OCI-LY1 (cell line): ENCODE results near the gene NTHL1.

Experiments used
- H2AFZ ChIP-seq: fragments of 200-600 bp; sonication (generic), shearing (Covaris generic); 2 replicates; pipeline ENCODE4 v1.6.0; 2014; ENCODE audit warnings: antibody characterized with exemption, mild to moderate bottlenecking, low read length
- H3F3A ChIP-seq: fragments of 200-600 bp; sonication (generic), shearing (Covaris generic); 2 replicates; pipeline ENCODE4 v1.6.0; 2014; ENCODE audit warnings: mild to moderate bottlenecking, antibody characterized with exemption, low read length, moderate library complexity; ENCODE audit not compliant: insufficient read depth
- H3K27ac ChIP-seq: fragments of 200-600 bp; sonication (generic); 2 replicates; pipeline ENCODE4 v1.5.1; 2014; ENCODE audit warnings: low read length, mixed run types, mild to moderate bottlenecking, low read depth; ENCODE audit not compliant: poor library complexity, severe bottlenecking
- H3K27me3 ChIP-seq: fragments of 200-600 bp; sonication (generic); 2 replicates; pipeline ENCODE4 v1.6.0; 2014; ENCODE audit warnings: antibody characterized with exemption, mild to moderate bottlenecking, low read length, moderate library complexity; ENCODE audit not compliant: insufficient read depth
- H3K36me3 ChIP-seq: fragments of 200-600 bp; sonication (generic); 2 replicates; pipeline ENCODE4 v1.6.1; 2014; ENCODE audit warnings: mild to moderate bottlenecking, antibody characterized with exemption, low read length, moderate library complexity, mixed read lengths; ENCODE audit not compliant: insufficient read depth
- H3K4me1 ChIP-seq: fragments of 200-600 bp; sonication (generic); 2 replicates; pipeline ENCODE4 v1.5.1; 2014; ENCODE audit warnings: mild to moderate bottlenecking, low read length, moderate library complexity; ENCODE audit not compliant: insufficient read depth, severe bottlenecking
- H3K4me2 ChIP-seq: fragments of 200-600 bp; sonication (generic), shearing (Covaris generic); 2 replicates; pipeline ENCODE4 v1.6.1; 2014; ENCODE audit warnings: low read length
- H3K4me3 ChIP-seq: fragments of 200-600 bp; sonication (generic); 2 replicates; pipeline ENCODE4 v1.5.1; 2014; ENCODE audit warnings: low read length, low read depth, mild to moderate bottlenecking, mixed read lengths; ENCODE audit not compliant: poor library complexity, severe bottlenecking
- H3K79me2 ChIP-seq: fragments of 200-600 bp; shearing (Covaris generic); 2 replicates; pipeline ENCODE4 v1.6.1; 2016; ENCODE audit warnings: mixed run types, low read length, mixed read lengths; ENCODE audit not compliant: insufficient read depth
- H3K9ac ChIP-seq: fragments of 200-600 bp; sonication (generic), shearing (Covaris generic); 2 replicates; pipeline ENCODE4 v1.6.1; 2014; ENCODE audit warnings: mild to moderate bottlenecking, low read length, mixed read lengths
- H3K9me2 ChIP-seq: fragments of 200-600 bp; sonication (generic), shearing (Covaris generic); 2 replicates; pipeline ENCODE4 v1.6.1; 2014; ENCODE audit warnings: low read depth, mild to moderate bottlenecking, low read length, mixed read lengths
- H3K9me3 ChIP-seq: fragments of 200-600 bp; shearing (Covaris generic); 2 replicates; pipeline ENCODE4 v1.6.1; 2014; ENCODE audit warnings: low read length, mixed read lengths
- H4K20me1 ChIP-seq: fragments of 200-600 bp; sonication (generic), shearing (Covaris generic); 2 replicates; pipeline ENCODE4 v1.6.0; 2016; ENCODE audit warnings: mild to moderate bottlenecking, low read length; ENCODE audit not compliant: insufficient read depth
- EZH2 ChIP-seq: fragments of 200-600 bp; sonication (generic), shearing (Covaris generic); IDR thresholded peaks from 2 replicates; pipeline ENCODE4 v1.8.0; 2017; ENCODE audit warnings: borderline replicate concordance, mixed run types, mild to moderate bottlenecking, antibody characterized with exemption, low read length, moderate library complexity, mixed read lengths
- TF ChIP-seq, protein P1 (sequence below): fragments of 200-600 bp; sonication (generic), shearing (Covaris generic); IDR thresholded peaks from 2 replicates; pipeline ENCODE4 v1.5.1; 2017; ENCODE audit warnings: mild to moderate bottlenecking, antibody characterized with exemption, low read length, moderate library complexity, mixed read lengths

Gene NTHL1

DNA sequence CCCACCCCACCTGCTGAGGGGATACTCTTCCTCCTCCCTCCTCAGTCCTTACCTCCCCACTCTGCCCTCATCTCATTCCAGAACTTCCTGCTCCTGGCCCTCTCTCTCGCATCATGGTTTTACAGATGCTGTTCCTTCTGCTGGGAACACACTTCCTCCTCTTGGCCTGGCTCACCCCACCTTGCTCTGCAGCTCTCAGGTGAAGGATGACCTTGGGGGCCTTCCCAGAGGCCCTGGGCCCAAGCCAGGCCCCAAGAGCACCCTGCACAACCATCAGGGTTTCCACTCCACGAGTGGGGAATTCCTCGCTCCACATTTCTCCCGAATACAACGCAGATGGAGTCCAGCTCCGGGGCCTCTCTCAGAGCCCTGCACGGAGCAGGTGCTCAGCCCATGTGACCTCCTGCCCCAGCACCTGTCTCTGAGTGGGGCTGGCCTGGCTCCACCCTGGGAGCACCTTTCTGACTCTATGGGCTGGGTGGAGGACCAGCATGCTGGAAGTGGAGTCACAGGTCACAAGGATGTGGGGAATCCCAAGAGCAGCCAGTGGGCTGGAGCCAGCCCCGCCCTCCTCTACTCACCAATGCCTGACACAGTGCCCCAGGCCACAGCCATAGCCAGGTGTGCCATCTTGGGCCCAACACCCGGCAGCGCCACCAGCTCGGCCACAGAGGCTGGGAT lies 4.5 kb downstream of the NTHL1 start:
- TF ChIP-seq EZH2 = no peak
- TF ChIP-seq, protein P1, sequence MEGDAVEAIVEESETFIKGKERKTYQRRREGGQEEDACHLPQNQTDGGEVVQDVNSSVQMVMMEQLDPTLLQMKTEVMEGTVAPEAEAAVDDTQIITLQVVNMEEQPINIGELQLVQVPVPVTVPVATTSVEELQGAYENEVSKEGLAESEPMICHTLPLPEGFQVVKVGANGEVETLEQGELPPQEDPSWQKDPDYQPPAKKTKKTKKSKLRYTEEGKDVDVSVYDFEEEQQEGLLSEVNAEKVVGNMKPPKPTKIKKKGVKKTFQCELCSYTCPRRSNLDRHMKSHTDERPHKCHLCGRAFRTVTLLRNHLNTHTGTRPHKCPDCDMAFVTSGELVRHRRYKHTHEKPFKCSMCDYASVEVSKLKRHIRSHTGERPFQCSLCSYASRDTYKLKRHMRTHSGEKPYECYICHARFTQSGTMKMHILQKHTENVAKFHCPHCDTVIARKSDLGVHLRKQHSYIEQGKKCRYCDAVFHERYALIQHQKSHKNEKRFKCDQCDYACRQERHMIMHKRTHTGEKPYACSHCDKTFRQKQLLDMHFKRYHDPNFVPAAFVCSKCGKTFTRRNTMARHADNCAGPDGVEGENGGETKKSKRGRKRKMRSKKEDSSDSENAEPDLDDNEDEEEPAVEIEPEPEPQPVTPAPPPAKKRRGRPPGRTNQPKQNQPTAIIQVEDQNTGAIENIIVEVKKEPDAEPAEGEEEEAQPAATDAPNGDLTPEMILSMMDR = no peak
- no peak overlapping the region for H2AFZ ChIP-seq
- no peaks in the 10 kb centered on the region for H3F3A ChIP-seq
- peaks cover 12% of the 10 kb centered on the region; the same call in 1 of the 2 replicates for H3K36me3 ChIP-seq
- no peaks in the 10 kb centered on the region for H3K9me2 ChIP-seq
- H3K27me3 ChIP-seq = no peaks in the 10 kb centered on the region; the same call in 1 of the 2 replicates
- H3K4me2 ChIP-seq = no peak overlapping the region
- peaks cover 15% of the 10 kb centered on the region for H3K4me1 ChIP-seq
- no peaks in the 10 kb centered on the region for H3K9me3 ChIP-seq
- no peak overlapping the region for H3K27ac ChIP-seq
- no peak overlapping the region for H3K9ac ChIP-seq
- no peaks in the 10 kb centered on the region for H3K79me2 ChIP-seq
- no peak overlapping the region for H3K4me3 ChIP-seq
- H4K20me1 ChIP-seq = no peaks in the 10 kb centered on the region

DNA sequence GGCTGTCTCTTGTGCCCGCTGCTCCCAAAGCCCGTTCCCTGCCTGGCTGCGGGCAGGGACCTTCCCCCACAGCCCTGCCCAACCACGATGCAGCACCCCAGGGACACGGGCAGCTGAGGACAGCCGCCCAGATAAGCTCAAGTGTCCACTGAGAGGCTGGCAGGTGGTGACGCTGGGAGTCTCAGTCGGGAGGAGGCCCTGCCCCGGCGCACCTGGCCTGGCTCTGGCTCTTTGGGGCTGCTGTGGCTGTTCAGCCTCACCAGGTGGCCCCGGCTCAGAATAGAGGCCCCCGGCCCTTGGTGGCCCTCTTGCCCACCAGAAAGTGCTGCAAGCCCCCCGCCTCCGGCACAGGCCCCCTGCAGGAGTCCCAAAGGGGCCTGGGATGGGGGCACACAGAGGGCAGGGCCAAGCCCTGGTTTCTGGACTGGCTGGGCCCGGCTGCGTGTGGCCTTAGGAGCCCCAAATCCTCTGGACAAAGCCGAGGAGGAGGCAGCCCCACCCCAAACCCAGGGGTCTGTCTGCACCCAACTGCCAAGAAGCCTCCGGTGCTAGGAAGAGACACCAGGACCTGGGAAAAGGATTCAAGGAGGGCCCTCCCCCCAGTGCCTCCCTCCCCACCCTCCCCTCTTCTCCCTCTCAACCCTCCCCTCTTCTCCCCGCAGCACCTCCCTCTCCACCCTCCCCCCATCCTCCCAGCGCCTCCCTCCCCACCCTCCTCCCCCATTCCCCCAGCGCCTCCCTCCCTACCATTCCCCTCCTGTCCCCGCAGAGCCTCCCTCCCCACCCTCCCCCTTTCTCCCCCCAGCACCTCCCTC lies 5.3 kb downstream of the NTHL1 start:
- no peak overlapping the region for H2AFZ ChIP-seq
- H3K4me2 ChIP-seq = no peak overlapping the region
- H3K27ac ChIP-seq = no peak overlapping the region
- peaks cover 12% of the 10 kb centered on the region; the same call in 1 of the 2 replicates for H3K36me3 ChIP-seq
- peaks cover 15% of the 10 kb centered on the region for H3K4me1 ChIP-seq
- no peaks in the 10 kb centered on the region for H3K9me2 ChIP-seq
- TF ChIP-seq, protein P1 = no peak
- TF ChIP-seq EZH2 = no peak
- no peaks in the 10 kb centered on the region for H3K9me3 ChIP-seq
- H3K27me3 ChIP-seq = peaks cover 3% of the 10 kb centered on the region
- no peaks in the 10 kb centered on the region for H3F3A ChIP-seq
- no peak overlapping the region for H3K4me3 ChIP-seq
- no peak overlapping the region for H3K9ac ChIP-seq
- H3K79me2 ChIP-seq = no peaks in the 10 kb centered on the region
- H4K20me1 ChIP-seq = no peaks in the 10 kb centered on the region

DNA sequence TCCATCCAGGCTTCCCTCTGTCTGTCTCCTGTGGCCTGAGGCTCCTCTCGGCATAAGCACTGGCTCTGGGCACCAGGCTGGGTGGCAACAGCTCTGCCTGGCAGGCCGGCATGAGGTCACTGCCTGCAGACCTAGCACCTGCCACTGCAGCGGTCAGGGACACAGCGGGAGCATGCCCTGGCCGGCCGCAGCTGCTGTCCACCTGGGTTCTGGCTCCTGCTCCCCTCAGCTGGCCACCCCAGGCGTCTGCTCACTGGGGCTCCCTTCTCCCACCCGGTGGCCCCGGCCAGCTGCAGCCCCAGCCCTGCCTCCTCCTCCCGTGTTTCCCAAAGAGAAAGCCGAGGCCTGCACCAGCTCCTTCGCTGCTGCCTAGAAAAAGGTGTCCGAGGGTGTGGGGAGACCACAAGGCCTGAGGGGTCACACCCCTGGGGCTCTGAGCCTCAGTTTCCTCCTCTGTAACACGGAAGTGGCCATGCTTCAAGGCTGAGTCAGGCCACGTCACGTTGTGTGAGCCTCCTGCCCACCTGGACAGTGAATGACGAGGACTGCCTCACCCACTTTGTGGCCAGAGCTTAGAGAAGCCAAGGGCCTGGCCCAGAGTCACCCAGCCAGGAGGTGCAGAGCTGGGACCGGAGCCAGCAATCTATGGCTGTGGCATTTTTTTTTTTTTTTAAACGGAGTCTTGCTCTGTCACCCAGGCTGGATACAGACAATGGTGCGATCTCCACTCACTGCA lies 6.7 kb downstream of the NTHL1 start:
- Histone ChIP-seq H3K9ac (no peak overlapping the region), H3K27ac (no peak overlapping the region), H3K4me2 (no peak overlapping the region)

More for the DNA sequence above, 6.7 kb downstream of the NTHL1 start:
- H3K36me3 ChIP-seq = peaks cover 12% of the 10 kb centered on the region; the same call in 1 of the 2 replicates
- no peaks in the 10 kb centered on the region for H3F3A ChIP-seq
- H3K9me3 ChIP-seq = no peaks in the 10 kb centered on the region
- peaks cover 12% of the 10 kb centered on the region for H3K27me3 ChIP-seq
- H3K4me1 ChIP-seq = peaks cover 1% of the 10 kb centered on the region
- H2AFZ ChIP-seq = no peak overlapping the region
- no peak overlapping the region for H3K4me3 ChIP-seq
- no peaks in the 10 kb centered on the region for H4K20me1 ChIP-seq
- no peaks in the 10 kb centered on the region for H3K79me2 ChIP-seq
- TF ChIP-seq, protein P1 = no peak
- TF ChIP-seq EZH2 = no peak
- no peaks in the 10 kb centered on the region for H3K9me2 ChIP-seq
